NCI-H146 treated with DMSO at 0.1 percent for 48 hours (cell line): ENCODE measurements around the gene ACSM3.

ENCODE experiments used
- DNase-seq: peaks from one replicate; lab custom pipeline; 2025; ENCODE audit not compliant: unreplicated experiment; lab: John Stamatoyannopoulos, UW

The ACSM3 gene

GRCh38 chr16:20805684-20806167 lies 41.9 kb downstream of the ACSM3 start:
- peak; percentile 69 for DNase-seq

- peak; percentile 94 for DNase-seq
Measured at GRCh38 chr16:20806168-20807050, 42.6 kb downstream of the ACSM3 start, which contains the start of the genes ERI2 and REXO5. Gene ERI2 (minus strand): TSS chr16:20806472. CDS start chr16:20806430, 42 bp downstream. Gene REXO5 (plus strand): TSS chr16:20806527. CDS start chr16:20806954, 427 bp downstream.

GRCh38 chr16:20807862-20808261 lies 44.0 kb downstream of the ACSM3 start:
- DNase-seq = no peak

GRCh38 chr16:20811889-20812439 lies 48.1 kb downstream of the ACSM3 start:
- DNase-seq = no peak

GRCh38 chr16:20812510-20812909 lies 48.7 kb downstream of the ACSM3 start:
- no peak for DNase-seq

GRCh38 chr16:20814784-20815183 lies 51.0 kb downstream of the ACSM3 start:
- DNase-seq = no peak

- no peak for DNase-seq
Measured at GRCh38 chr16:20818929-20819585, 55.2 kb downstream of the ACSM3 start.

GRCh38 chr16:20821682-20822081 lies 57.9 kb downstream of the ACSM3 start:
- DNase-seq = no peak

GRCh38 chr16:20822521-20823325 lies 58.9 kb downstream of the ACSM3 start:
- no peak for DNase-seq

- DNase-seq = no peak
Measured at GRCh38 chr16:20826039-20826566, 62.3 kb downstream of the ACSM3 start.

GRCh38 chr16:20829536-20829935 lies 65.7 kb downstream of the ACSM3 start:
- DNase-seq = no peak

- no peak for DNase-seq
Measured at GRCh38 chr16:20830372-20830771, 66.6 kb downstream of the ACSM3 start.

- DNase-seq = no peak
Measured at GRCh38 chr16:20833086-20833485, 69.3 kb downstream of the ACSM3 start.

GRCh38 chr16:20838240-20838639 lies 74.4 kb downstream of the ACSM3 start:
- DNase-seq = no peak

GRCh38 chr16:20839504-20839903 lies 75.7 kb downstream of the ACSM3 start:
- no peak for DNase-seq

GRCh38 chr16:20844054-20844453 lies 80.2 kb downstream of the ACSM3 start:
- no peak for DNase-seq

- DNase-seq = no peak
Measured at GRCh38 chr16:20844588-20844987, 80.8 kb downstream of the ACSM3 start.

- no peak for DNase-seq
Measured at GRCh38 chr16:20846030-20846429, 82.2 kb downstream of the ACSM3 start.

GRCh38 chr16:20846551-20846950 lies 82.7 kb downstream of the ACSM3 start:
- no peak for DNase-seq
